Ishikawa (cell line): ENCODE data around the gene PAM16.

Experiments used
- CREB1 ChIP-seq: IDR thresholded peaks from 2 replicates; pipeline ENCODE4 v1.6.1; 2012; ENCODE audit warnings: low read depth
- EGR1 ChIP-seq: IDR thresholded peaks from 2 replicates; pipeline ENCODE4 v1.6.1; 2012
- EP300 ChIP-seq: IDR thresholded peaks from 2 replicates; pipeline ENCODE4 v1.6.1; 2012; ENCODE audit warnings: borderline replicate concordance

DNA sequence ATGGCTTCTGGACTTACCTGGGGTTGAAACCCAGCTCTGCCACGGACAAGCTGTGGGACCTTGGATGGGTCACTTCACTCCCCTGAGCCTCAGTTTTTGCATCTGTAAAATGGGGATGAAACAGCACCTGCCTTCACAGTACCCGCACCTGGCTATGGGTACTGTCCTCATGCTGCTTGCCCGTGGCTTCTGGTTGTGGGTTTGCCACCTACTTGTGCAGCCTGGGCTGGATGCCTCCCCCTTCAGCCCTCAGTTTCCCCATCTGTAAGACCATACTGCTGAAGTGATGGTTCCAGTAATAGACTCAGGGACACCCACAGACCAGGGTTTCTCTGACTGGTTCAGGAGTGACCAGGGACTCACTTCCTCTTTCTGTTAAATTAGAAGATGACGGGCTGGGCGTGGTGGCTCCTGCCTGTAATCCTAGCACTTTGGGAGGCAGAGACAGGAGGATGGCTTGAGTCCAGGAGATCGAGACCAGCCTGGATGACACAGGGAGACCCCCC lies 25.8 kb downstream of the PAM16 start:
- no peak for TF ChIP-seq EP300
- TF ChIP-seq EGR1 = no peak
- TF ChIP-seq CREB1 = no peak
